Mucosa of stomach (tissue), 1 donor: ENCODE data around the gene TNNI3K.

Experiments used
- H3K27me3 ChIP-seq: one replicate; pipeline ENCODE4 v1.7.0; 2013; ENCODE audit warnings: mild to moderate bottlenecking, low read length; ENCODE audit not compliant: control insufficient read depth, insufficient read depth
- H3K36me3 ChIP-seq: one replicate; pipeline ENCODE4 v1.7.0; 2013; ENCODE audit warnings: low read length; ENCODE audit not compliant: control insufficient read depth, insufficient read depth
- H3K4me1 ChIP-seq: one replicate; pipeline ENCODE4 v1.7.0; 2013; ENCODE audit warnings: mild to moderate bottlenecking, low read length; ENCODE audit not compliant: control insufficient read depth, insufficient read depth
- H3K4me3 ChIP-seq: one replicate; pipeline ENCODE4 v1.7.0; 2013; ENCODE audit warnings: low read length
- H3K9ac ChIP-seq: one replicate; pipeline ENCODE4 v1.7.0; 2013; ENCODE audit warnings: mild to moderate bottlenecking, low read length, moderate library complexity
- H3K9me3 ChIP-seq: one replicate; pipeline ENCODE4 v1.7.0; 2013; ENCODE audit warnings: mild to moderate bottlenecking, low read length, moderate library complexity; ENCODE audit not compliant: control insufficient read depth
- donor health status: Pancreatic carcinoma.

Gene TNNI3K

GRCh38 chr1:74570797-74571492 lies 335.8 kb downstream of the TNNI3K start:
- H3K27me3 ChIP-seq = no peaks in the 10 kb centered on the region
- H3K9ac ChIP-seq = no peak overlapping the region
- no peaks in the 10 kb centered on the region for H3K9me3 ChIP-seq
- H3K4me3 ChIP-seq = no peak overlapping the region
- H3K4me1 ChIP-seq = no peaks in the 10 kb centered on the region
- H3K36me3 ChIP-seq = no peaks in the 10 kb centered on the region

GRCh38 chr1:74571493-74571800 lies 336.3 kb downstream of the TNNI3K start:
- Histone ChIP-seq H3K9ac (no peak overlapping the region), H3K4me3 (no peak overlapping the region)

GRCh38 chr1:74571891-74572290 lies 336.7 kb downstream of the TNNI3K start:
- Histone ChIP-seq H3K4me3 (no peak overlapping the region), H3K9me3 (no peaks in the 10 kb centered on the region), H3K9ac (no peak overlapping the region), H3K4me1 (no peaks in the 10 kb centered on the region), H3K27me3 (no peaks in the 10 kb centered on the region), H3K36me3 (no peaks in the 10 kb centered on the region)

More at GRCh38 chr1:74571493-74571800, 336.3 kb downstream of the TNNI3K start:
- Histone ChIP-seq H3K4me1 (no peaks in the 10 kb centered on the region), H3K27me3 (no peaks in the 10 kb centered on the region), H3K9me3 (no peaks in the 10 kb centered on the region), H3K36me3 (no peaks in the 10 kb centered on the region)

DNA sequence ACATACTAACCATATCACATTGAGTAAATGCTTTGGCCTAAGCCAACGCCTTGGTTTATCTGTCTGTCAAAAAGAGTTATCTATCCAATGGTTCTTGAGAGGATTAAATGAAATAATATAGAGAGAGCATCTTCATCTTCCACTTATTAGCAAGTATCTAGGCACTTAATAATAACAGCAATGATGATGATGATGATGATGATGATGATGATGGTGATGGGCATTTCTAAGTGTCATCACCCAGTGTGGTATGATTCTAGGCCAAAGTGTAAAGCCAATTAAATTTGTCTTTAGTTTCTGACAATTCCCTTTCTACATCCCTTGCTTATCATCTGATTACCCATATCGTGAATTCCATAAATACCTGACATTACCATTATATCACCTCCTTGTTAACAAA lies 342.9 kb downstream of the TNNI3K start:
- no peak overlapping the region for H3K4me3 ChIP-seq
- H3K27me3 ChIP-seq = no peaks in the 10 kb centered on the region
- H3K9ac ChIP-seq = no peak overlapping the region
- H3K9me3 ChIP-seq = no peaks in the 10 kb centered on the region
- H3K4me1 ChIP-seq = no peaks in the 10 kb centered on the region
- H3K36me3 ChIP-seq = no peaks in the 10 kb centered on the region

DNA sequence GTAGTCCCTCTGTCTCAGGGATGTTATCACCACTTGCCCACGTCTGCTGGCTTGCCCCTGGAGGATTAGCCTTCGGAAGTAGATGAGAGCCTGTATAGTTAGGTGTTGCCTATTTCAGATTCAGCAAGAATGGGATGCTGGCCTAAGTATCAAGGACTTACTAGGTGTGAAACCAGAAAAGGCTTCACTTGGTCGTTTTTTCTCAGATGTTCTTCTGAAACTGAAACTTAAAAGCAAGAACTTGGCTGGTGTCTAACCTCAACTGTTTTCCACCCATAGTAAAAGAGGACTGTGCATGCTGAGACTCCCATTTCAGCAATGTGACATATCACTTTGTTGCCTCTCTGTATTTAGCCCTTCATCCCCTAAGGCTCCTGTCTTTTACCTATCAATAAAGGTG lies 344.2 kb downstream of the TNNI3K start:
- Histone ChIP-seq H3K4me1 (no peaks in the 10 kb centered on the region), H3K36me3 (no peaks in the 10 kb centered on the region), H3K9me3 (no peaks in the 10 kb centered on the region)

DNA sequence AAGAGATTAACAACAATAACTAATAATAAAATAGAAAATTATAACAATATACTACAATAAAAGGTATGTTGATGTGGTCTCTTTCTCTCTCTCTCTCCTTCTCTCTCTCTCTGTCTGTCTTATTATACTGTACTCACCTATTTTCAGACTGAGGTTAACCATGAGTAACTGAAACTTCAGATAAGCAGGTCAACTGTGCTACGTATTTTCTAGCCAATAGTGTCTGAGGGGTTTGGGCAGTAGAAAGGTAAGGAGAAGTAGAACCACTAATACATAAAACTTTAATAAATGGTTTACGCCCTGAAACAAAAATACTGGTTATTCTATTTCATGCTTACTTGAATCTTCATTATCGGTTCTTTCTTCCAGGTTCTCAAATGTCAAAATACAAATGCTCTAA lies 348.2 kb downstream of the TNNI3K start:
- no peak overlapping the region for H3K9ac ChIP-seq
- H3K27me3 ChIP-seq = no peaks in the 10 kb centered on the region
- H3K9me3 ChIP-seq = no peaks in the 10 kb centered on the region
- no peaks in the 10 kb centered on the region for H3K4me1 ChIP-seq
- H3K36me3 ChIP-seq = no peaks in the 10 kb centered on the region
- no peak overlapping the region for H3K4me3 ChIP-seq

More for the DNA sequence above, 344.2 kb downstream of the TNNI3K start:
- Histone ChIP-seq H3K9ac (no peak overlapping the region), H3K4me3 (no peak overlapping the region), H3K27me3 (no peaks in the 10 kb centered on the region)

DNA sequence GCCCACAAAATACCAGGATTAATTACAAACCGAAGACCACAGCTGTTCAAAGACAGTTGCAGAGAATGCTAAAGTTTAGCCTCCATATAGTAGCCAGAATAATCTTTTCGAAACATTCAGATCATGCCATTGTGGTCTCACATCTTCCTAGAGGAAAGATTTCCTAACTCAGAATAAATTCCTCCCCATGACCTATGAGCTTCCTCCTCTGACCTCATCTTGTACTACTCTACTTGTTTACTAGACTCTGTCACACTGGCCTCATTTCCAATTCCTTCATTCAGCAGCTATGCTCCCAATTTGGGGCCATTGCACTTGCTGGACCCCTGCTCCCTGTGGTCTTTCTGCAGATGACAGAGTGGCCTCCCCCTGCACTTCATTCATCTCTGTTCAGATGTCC lies 349.0 kb downstream of the TNNI3K start:
- no peaks in the 10 kb centered on the region for H3K4me1 ChIP-seq
- no peak overlapping the region for H3K4me3 ChIP-seq
- no peak overlapping the region for H3K9ac ChIP-seq
- H3K27me3 ChIP-seq = no peaks in the 10 kb centered on the region
- no peaks in the 10 kb centered on the region for H3K9me3 ChIP-seq
- H3K36me3 ChIP-seq = no peaks in the 10 kb centered on the region

- H3K27me3 ChIP-seq = no peaks in the 10 kb centered on the region
- no peak overlapping the region for H3K9ac ChIP-seq
- H3K4me1 ChIP-seq = no peaks in the 10 kb centered on the region
- no peak overlapping the region for H3K4me3 ChIP-seq
- no peaks in the 10 kb centered on the region for H3K36me3 ChIP-seq
- no peaks in the 10 kb centered on the region for H3K9me3 ChIP-seq
These were observed 351.2 kb downstream of the TNNI3K start for GRCh38 chr1:74586253-74586897.

- Histone ChIP-seq H3K4me1 (no peaks in the 10 kb centered on the region), H3K36me3 (no peaks in the 10 kb centered on the region), H3K4me3 (no peak overlapping the region), H3K9me3 (no peaks in the 10 kb centered on the region), H3K9ac (no peak overlapping the region), H3K27me3 (no peaks in the 10 kb centered on the region)
These were observed 352.7 kb downstream of the TNNI3K start for GRCh38 chr1:74587888-74588287.

DNA sequence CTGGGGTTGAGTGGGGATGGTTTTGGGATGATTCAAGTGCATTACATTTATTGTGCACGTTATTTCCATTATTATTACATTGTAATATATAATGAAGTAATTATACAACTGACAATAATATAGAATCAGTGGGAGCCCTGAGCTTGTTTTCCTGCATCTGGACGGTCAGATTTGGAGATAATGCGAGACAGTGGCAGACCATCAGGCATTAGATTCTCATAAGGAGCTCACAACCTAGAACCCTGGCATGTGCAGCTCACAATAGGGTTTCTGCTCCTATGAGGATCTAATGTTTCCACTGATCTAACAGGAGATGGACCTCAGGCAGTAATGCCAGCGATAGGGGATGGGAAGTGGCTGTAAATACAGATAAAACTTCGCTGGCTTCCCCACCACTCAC lies 355.1 kb downstream of the TNNI3K start:
- Histone ChIP-seq H3K9me3 (no peaks in the 10 kb centered on the region), H3K4me1 (no peaks in the 10 kb centered on the region)

GRCh38 chr1:74591949-74592348 lies 356.8 kb downstream of the TNNI3K start:
- Histone ChIP-seq H3K9ac (no peak overlapping the region), H3K4me3 (no peak overlapping the region), H3K27me3 (no peaks in the 10 kb centered on the region), H3K36me3 (no peaks in the 10 kb centered on the region), H3K9me3 (no peaks in the 10 kb centered on the region), H3K4me1 (no peaks in the 10 kb centered on the region)

More for the DNA sequence above, 355.1 kb downstream of the TNNI3K start:
- Histone ChIP-seq H3K27me3 (no peaks in the 10 kb centered on the region), H3K4me3 (no peak overlapping the region), H3K36me3 (no peaks in the 10 kb centered on the region), H3K9ac (no peak overlapping the region)

GRCh38 chr1:74592580-74593355 lies 357.6 kb downstream of the TNNI3K start:
- no peak overlapping the region for H3K4me3 ChIP-seq
- H3K4me1 ChIP-seq = no peaks in the 10 kb centered on the region
- no peaks in the 10 kb centered on the region for H3K36me3 ChIP-seq
- H3K9me3 ChIP-seq = no peaks in the 10 kb centered on the region
- H3K27me3 ChIP-seq = no peaks in the 10 kb centered on the region
- no peak overlapping the region for H3K9ac ChIP-seq
